NCI-H748 (cell line): ENCODE data around the gene CRYGA.
A peak's percentile ranks its signal among the peaks of the same experiment; 100 is the strongest.
"Not testable (repeated sequence)": the region's sequence is repeated elsewhere in the genome, so short reads cannot be mapped to it uniquely, and the experiment has no call there.

ENCODE experiments used
- DNase-seq: peaks from one replicate; lab custom pipeline; 2025; ENCODE audit not compliant: unreplicated experiment; lab: John Stamatoyannopoulos, UW

CRYGA gene

DNA sequence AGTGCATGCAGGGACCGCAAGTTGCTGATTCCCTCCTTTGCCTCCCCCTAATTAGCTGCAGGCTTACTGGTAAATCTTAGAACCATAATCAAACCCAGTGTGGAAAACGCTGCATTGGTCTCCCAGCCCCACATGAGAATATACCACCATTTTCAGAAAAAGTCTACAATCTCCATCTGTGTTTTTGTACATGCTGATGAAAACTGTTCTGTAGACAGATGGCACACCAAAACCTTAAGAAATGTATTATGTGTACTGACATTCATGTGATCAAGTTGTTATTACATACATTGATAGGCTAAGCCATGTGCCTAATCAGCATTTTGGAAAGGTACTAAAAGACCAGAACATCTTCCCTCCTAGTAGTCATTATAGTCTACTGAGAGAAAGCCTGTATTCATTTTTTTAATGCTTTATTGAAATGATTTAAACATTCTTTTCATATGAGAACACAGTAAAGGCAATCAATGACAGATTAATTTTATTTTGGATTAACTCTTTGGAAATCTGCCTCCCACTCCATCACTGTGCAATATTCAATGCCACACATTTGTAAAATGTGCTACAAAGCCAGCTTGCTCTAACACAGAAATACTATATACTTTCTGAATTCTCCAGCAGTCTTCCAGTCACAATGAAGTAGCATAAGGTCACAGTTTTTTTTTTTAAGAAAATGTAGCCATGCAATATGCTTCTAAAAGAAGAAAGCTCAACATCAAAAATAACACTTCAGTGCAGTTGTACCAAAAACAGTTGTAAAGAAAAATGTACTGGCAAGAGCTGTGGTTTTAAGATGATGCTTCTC is 1.8 kb upstream of the CRYGA start:
- DNase-seq, result no peak

DNA sequence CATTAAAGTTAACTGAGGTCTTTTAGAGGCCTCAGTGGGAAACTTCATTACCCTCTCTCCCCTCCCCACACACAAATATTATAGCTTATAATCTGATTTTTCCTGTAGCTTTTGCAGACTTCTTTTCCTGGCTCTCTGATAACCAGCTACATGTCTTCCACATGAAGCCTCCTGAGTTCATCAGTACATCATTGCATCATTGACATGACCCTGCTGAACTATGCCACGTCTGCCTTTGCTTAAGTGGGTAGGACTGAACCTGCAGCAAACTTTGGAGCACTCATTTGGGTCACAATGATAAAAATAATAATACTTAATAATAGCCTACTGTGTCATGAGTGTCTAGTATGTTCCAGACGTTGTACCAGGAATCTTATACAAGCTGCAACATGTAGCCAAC is 7.0 kb downstream of the CRYGA start:
- DNase-seq, result no peak

DNA sequence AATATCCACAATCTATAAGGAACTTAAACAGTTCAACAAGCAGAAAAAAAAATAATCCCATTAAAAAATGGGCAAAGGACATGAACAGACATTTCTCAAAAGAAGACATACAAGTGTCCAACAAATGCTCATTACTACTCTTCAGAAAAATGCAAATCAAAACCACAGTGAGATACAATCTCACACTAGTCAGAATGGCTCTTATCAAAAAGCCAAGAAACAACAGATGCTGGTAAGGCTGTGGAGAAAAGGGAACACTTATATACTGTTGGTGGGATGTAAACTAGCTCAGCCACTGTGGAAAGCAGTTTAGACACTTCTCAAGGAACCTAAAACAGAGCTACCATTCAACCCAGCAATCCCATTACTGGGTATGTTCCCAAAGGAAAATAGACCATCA is 10.2 kb downstream of the CRYGA start:
- no peak for DNase-seq

DNA sequence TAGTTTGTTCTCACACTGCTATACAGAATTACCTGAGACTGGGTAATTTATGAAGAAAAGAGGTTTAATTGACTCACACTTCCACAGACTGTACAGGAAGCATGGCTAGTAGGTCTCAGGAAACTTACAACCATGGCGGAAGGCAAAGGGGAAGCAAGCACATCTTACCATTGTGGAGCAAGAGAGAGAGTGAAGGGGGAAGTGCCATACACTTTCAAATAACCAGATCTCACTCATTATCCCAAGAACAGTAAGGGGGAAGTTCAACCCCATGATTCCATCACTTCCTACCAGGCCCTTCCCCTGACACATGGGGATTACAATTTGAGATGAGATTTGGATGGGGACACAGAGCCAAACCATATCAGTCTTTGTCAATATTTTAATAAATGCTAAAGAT is 12.4 kb downstream of the CRYGA start:
- DNase-seq, result no peak

DNA sequence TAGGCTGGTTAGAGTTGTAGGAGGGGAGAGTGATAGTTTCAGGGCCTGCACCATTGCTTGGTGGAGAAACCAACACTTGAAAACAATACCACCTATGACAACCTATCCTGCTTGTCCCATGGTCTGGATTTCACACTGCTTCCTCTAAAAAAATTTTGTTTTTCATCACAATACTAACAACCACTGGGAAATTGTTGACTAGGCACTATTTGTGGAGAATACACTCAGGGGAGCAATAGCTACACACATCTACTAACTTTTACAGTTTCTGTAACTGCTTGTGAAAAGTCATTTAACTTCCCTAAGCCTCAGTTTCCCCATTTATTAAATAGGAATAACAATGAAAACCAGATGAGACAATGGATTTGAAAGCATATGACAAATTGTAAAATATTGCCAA is 13.3 kb downstream of the CRYGA start:
- DNase-seq, result no peak

DNA sequence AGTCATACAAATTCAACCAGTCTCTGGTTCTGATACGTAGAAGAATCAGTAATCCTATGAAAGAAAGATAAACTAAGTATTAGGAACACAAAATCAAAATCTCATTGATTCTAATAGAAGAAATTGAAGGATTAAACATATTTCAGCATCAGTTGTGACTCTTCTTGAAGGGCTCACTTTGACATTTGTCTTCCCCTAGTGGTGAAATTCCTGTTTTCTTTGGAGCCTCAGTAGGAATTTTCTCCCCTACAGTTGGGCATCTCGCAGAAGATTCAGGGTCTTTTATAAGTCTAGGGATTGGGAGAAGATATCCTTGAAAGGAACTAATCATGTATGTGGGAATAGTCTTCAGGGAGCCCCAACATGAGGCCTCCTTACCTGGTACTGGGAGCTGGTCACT is 14.6 kb downstream of the CRYGA start:
- DNase-seq, result peak; percentile 8

DNA sequence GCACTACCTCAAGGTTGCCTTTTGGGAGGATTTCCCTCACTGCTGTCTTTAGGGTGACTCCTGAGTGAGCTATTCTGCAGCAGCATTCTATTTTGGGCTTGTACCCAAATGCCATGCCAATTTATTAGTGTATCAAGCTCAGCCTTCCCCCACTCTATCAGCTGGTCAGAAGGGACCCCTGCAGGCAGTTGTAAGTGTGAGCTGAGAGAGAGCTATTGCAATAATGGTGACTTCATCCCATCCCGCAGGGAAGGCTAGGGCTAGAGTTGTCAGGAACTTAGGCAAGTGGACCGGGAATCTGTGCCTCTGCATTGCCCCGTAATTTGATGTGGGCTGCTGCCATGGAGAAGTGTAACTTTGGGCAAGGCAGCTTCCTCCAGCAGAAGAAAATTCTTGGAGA is 15.6 kb downstream of the CRYGA start:
- no peak for DNase-seq

DNA sequence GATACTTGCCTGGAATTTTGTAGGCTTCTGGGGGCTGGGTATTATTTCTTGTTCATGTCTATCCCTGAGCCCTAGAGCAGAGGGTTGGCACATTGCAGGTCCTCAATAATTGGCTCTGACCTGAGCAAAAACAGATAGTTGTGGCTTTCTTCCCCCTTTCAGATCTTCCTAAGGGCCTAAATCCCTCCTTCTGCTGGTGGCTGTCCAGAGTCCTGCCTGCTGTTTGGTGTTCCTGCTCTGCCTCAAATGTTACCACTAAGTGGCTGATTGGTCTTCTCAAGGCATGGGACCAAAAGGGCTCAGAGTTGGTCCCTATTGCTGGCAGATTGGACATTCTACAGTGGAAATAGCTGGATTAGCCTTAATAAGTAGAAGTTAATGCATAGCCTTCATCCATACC is 16.4 kb downstream of the CRYGA start:
- DNase-seq, result no peak

DNA sequence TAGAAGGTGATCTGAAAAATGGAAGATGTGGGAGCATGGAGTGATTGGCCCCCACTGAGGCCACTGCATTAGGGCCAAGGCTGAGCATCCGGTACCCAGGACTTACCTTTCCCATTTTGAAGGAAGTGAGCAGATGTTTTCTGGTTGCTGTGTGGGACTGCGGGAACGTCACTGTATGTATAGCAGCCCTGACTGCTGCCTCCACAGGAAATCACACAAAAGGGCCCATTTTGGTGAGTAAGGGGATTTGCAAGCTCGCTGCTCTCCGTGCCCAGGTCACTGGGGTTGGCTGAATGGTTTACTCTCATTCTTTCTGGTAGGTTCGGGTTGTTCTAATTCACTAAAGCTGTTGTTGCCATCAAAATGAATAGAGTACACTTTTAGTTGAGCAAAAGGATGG is 17.4 kb downstream of the CRYGA start, which contains the start of gene CRYGB:
CRYGB (minus strand) TSS at position 153 of the 400 bp plus-strand sequence; CDS start at position 115, 38 bp downstream.
- no peak for DNase-seq

DNA sequence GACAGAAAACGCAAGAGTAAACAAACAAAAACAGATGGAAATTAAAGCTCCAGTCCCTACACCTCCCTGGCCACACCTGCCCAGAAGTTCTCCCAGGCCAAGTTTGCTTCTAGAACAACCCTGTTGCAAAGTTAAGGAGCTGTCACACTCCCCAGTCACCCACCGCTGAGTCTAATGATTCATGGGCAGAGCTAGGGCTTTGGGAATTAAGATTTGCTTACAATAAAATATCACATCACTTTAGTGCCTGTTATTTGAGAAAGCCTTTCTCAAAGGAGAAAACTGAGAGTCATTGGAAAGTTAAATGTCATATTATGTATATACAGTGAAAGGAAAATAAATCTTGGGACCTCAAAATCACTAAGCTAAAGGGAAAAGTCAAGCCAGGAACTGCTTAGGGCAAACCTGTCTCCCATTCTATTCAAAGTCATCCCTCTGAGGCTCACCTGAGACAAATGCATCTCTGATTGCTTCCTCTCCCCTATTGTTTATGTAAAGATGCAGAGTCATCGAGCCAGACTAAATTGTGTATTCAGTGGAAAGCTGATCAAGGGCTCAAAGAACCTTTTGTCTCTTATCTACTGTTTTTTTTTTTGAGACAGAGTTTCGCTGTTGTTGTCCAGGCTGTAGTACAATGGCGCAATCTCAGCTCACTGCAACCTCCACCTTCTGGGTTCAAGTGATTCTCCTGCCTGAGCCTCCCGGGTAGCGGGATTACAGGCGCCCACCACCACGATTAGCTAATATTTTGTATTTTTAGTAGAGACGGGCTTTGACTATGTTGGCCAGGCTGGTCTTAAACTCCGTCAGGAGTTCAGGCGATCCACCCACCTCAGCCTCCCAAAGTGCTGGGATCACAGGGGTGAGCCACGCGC is 20.2 kb downstream of the CRYGA start:
- peak; percentile 93 for DNase-seq

DNA sequence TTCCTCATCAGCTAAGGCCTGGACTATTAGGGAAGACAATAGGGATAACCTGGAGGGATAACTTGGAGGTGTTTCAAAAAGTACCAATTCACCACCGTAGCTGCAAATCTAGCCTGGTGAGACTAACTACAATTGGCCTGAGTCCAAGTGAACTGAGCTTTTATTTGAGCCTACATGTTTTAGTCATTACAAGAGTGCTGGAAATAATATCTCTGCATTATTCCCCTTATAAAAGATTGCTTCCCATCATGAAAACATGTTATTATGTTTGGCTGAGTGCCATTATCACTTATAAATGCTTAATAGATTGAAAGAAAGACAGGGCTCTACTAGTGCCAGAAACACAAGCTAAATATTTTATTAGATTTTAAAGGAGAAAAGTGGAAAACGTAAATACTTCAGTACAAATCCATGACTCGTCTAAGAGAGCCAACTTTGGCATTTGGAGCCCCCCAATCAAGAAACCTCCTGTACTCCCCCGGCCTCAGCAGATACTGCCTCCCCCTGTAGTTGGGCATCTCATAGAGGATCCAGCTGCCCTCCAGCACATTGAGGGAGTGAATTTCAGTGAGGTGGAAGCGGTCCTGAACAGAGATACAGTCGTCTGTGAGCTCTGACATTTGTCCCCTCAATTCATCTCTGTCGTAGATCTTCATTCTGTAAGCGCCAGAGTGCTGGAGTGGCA is 21.0 kb downstream of the CRYGA start:
- peak; percentile 99 for DNase-seq

DNA sequence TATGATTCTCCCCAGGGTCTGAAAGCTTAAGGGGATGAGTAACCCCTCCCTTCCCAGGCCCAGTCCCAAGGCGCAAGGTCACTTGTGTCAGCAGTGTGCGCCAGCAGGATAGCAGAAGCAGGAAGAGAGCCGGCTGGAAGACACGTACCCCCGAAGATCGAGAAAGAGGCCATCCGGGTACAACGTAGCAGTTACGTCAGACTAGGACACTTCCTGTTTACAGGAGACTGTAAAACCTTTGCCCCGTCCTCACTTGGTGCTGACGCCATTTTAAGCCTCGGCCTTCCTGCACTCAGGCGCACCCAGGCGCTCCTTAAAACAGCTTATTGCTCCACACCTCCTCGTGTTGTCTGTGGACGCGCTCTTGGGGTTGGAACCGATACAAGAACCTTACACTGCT is 23.9 kb downstream of the CRYGA start:
- no peak for DNase-seq

DNA sequence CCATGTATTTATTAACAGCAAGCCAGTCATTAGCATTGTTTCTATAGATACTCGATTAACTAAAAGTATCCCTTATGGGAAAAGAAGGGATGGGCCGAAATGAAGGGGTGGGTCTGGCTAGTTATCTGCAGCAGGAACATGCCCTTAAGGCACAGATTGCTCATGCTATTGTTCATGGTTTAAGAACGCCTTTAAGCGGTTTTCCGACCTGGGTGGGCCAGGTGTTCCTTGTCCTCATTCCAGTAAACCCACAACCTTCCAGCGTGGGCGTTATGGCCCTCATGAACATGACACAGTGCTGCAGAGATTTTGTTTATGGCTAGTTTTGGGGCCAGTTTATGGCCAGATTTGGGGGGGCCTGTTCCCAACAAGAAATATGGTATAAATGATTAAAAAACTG is 25.1 kb downstream of the CRYGA start:
- not testable (repeated sequence) for DNase-seq

DNA sequence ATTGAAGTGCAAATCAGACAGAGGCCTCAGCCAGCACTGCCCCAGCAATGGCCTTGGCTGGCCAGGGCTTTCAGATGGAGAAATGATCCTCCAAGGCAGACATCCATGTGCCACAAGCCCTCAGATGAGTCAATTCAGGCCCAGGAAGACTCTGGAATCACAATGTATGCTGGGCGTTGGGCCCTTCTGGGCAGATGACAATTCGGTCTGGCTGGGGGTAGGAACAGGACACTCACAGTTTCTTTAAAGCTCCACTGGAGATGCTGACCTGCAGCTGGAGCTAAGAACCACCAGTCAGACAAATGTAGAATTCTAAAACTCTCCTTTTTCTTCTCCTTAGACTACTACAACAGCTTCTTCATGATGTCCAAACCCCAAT is 26.7 kb downstream of the CRYGA start:
- no peak for DNase-seq

DNA sequence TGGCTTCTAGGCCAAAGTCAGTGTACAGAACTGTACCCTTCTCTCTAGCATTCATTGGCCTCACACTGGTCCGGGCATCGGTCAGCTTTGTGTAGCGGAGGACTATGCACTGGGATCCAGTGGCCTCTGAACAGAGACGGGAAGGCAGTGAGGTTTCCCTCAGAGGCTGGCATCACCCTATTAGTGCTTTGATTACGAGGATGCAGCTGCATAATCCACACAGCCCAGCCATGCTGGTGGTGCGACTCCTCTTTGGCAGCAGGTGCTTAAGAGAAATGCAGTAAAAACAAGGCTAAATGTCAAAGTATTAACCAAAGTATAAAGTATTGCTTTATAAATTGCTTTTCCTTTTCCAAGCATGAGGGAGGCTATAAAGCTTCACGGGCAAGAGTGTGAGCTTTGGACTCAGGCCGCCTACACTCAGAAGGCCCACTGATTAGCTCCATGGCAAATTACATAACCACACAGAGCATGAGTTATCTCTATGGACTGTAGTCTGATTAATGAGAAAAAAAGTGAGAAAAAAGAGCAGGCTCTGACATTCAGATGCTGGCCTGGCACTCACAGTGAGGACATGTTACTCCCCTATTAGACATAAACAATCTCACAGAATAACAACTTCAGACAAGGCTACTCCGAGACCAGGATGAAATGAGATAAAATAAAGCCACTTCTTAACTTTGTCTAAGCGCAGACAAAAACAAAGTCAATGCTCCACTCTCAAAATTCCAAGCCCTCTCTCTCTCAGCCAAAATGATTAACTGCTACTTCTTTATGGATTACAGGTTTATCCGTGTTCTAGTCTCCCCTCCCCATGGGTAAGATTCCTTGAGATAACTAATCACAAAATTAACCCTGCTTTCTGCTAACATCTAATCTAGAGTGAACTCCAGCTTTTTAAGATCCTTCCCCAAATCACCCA is 27.3 kb downstream of the CRYGA start:
- DNase-seq, result no peak

DNA sequence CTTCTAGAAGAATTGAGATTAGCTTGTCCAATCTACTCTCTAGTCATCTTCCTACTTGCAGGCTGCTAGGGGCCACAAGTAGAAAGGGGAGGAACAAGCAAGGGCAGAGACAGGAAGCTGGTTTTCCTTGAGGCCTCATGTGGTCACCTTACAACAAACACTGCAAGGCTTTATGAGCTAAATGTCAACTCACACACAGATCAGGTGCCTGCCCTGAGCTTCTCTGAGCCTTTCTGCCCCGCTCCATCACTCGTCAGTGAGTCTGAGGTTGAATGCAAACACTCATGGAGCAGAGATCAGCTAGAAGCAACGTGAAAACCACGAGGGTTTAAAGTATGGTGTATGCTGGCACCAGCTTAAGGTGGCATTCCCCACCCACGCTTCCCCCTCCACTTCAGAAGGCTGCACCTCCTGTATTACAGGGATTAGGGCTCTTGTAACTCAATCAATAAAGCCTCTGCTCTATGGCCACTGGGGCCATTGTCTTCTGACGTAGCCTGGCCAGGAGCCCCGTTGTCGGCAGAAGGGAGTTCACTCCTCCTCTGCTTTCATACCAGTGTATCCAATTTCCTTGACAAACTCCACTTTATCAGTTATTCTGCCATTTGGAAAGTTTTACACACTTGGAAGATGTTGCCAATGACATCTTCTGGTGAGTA is 28.3 kb downstream of the CRYGA start:
- DNase-seq, result no peak

DNA sequence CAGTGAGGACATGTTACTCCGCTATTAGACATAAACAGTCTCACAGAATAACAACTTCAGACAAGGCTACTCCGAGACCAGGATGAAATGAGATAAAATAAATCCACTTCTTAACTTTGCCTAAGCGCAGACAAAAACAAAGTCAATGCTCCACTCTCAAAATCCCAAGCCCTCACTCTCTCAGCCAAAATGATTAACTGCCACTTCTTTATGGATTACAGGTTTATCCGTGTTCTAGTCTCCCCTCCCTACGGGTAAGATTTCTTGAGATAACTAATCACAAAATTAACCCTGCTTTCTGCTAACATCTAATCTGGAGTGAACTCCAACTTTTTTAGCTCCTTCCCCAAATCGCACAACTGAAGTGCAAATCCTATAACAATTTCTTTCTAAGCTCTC is 32.7 kb downstream of the CRYGA start:
- DNase-seq, result no peak

DNA sequence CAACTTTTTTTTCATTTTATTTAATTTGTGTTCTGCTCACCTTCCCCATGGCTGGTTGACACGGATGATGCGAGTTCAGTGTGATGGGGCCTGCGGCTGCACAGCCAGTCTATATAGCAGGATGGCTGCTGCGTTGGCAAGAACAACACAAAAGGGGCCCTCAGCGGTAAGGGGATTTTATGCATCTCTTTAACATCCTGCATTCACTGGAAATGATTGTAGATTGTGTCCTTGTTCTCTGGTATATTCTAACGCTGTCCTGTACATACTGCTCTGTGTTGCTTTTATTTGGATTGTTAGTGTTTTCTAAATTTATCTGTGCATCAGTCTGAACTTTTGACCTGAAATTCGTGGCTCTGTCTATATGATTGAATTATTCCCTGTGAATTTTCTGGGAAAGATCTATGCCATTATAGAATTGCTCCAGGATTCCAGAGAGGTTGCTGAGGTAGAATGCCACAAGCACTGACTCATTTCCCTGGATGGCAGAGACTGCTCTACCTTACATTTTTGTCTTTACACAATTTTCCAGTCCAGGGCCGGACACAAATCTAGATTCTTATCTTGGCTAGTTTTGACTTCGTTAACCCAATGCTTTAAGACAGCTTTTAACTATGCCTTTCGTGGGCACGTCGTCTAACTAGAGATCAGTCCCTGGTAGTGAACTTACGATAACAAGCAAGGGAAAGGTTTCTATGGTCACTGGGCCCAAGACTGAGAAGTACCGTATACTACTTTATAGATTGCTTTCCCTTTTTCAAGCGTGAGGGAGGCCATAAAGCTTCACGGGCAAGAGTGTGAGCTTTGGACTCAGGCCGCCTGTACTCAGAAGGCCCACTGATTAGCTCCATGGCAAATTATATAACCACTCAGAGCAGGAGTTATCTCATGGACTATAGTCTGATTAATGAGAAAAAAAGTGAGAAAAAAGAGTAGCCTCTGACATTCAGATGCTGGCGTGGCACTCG is 33.4 kb downstream of the CRYGA start, which contains the start of gene CRYGC:
CRYGC (minus strand) TSS at position 85 of the 968 bp plus-strand sequence; CDS start at position 49, 36 bp downstream.
- no peak for DNase-seq

DNA sequence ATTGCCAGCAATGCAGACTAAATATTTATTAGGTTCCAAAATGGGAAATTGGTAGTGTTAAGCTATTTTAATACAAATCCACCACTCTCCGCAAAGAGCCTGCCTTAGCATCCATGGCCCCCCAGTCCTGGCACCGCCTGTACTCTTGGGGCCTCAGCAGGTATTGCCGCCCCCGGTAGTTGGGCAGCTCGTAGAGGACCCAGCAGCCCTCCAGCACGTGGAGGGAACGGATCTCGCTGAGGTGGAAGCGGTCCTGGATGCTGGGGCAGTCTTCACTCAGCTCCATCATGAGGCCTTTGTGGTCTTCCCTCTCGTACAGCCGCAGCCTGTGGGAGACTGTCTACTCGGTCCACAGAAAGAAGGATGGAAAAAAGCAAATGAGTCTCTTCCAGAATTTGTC is 35.3 kb downstream of the CRYGA start:
- DNase-seq, result no peak
